Non-pigmented ciliary epithelial cell (primary cell): ENCODE data around the gene UCN3.
"Not testable (repeated sequence)": the region's sequence is repeated elsewhere in the genome, so short reads cannot be mapped to it uniquely, and the experiment has no call there.

Source experiments
- DNase-seq: peaks from one replicate; pipeline ENCODE4 v3.0.0-alpha.2; 2010; ENCODE audit warnings: low read depth

The UCN3 gene

DNA sequence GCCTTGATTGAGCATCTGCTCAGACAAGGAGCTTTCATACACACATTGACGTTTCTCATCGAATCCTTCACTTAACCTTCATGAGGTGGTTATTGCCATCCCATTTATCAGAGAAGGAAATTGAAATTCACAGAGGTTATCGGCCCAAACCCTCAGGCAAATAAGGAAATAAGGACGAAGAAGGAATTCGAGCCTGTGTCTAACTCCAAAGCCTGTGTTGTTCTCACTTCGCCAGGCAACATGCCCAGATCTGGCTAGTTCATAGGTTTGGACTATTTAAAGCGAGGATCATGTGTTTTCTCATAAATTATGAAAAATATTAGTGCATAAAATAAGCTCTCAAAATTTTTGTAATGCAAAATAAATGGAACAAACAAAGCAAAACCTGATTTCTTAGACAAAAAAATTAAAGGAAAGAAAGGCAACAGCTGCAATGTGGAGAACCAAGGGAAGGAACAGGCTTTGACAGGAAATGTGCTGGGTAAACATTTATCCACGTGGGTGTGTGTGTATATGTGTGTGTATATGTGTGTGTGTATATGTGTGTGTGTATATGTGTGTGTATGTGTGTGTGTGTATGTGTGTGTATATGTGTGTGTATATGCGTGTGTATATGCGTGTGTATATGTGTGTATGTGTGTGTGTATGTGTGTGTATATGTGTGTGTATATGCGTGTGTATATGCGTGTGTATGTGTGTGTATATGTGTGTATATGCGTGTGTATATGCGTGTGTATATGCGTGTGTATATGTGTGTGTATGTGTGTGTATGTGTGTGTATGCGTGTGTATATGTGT lies 4.8 kb downstream of the UCN3 start:
- no peak for DNase-seq

DNA sequence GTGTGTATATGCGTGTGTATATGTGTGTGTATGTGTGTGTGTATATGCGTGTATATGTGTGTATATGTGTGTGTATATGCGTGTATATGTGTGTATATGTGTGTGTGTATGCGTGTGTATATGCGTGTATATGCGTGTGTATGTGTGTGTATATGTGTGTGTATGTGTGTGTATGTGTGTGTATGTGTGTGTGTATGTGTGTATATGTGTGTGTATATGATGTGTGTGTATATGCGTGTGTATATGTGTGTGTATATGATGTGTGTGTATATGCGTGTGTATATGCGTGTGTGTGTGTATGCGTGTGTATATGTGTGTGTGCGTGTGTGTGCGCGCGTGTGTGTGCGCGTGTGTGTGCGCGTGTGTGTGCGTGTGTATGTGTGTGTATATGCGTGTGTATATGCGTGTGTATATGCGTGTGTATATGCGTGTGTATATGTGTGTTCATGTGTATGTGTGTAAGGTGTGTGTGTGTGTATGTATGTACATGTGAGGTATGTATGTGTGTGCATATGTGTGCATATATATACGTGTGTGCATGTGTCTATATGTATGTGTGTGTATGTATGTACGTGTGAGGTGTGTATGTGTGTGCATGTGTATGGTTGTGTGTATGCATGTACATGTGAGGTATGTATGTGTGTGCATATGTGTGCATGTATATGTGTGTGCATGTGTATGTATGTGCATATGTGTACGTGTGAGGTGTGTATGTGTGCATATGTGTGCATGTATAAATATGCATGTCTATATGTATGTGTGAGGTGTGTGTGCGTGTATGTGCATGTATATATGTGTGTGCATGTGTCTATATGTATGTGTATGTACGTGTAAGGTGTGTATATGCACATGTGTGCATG lies 6.0 kb downstream of the UCN3 start:
- DNase-seq = no peak

DNA sequence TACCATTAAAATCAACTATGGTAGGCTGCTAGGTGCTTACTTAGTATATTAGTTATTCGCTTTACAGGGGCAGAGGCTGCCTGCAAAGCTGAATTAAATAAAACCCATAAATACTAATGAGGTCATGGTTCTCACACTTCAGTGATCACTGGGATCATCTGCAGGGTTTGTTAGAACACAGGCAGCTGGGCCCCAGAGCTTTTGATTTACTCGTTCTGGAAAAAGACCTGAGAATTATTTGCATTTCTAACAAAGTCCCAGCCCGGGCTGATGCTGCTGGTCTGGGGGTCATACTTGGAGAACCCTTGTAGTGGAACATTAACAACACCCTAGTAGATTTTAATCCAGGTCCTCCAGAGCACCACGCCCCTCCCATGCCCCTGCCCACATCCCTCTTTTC lies 8.5 kb downstream of the UCN3 start:
- DNase-seq = no peak

DNA sequence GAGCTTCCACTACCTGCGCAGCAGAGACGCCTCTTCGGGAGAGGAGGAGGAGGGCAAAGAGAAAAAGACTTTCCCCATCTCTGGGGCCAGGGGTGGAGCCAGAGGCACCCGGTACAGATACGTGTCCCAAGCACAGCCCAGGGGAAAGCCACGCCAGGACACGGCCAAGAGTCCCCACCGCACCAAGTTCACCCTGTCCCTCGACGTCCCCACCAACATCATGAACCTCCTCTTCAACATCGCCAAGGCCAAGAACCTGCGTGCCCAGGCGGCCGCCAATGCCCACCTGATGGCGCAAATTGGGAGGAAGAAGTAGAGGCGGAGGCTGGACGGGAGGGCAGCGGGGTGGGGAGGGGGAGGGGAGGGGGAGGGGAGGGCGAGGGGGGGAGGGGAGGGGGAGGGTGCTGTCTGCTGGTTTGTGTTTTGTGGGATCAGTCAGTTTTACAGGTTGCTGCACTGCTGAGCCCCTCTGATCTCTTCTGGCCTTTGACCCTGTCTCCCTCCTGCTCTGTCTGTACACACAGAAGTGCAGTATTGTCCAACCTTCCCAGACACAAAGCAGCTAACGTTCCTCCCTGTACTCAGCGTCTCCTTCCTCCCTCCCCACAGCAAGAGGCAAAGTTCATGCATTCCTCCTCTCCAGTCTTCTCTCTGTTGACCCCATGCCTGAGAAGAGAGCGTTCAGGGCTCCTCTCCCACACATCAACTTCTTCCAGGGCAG lies 9.3 kb downstream of the UCN3 start:
- no peak for DNase-seq

DNA sequence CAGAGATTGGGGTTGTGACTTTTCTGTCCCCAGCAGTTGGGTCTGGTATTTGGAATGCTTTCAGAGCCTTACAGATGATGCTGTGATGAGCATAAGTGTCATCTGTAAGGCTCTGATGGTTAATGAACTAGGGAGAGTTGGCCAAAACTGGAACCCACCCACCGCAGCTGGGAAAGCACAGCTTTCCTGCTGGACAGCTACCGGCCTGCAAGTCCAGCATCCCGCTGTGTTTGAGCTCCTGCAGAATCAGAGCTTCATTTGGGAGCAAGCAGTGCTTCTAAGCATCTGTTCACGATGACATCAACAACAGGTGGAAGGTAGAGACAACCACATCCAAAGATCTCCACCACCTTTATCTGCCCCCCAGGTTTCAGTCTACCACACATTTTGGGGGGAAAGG lies 11.7 kb downstream of the UCN3 start:
- no peak for DNase-seq

DNA sequence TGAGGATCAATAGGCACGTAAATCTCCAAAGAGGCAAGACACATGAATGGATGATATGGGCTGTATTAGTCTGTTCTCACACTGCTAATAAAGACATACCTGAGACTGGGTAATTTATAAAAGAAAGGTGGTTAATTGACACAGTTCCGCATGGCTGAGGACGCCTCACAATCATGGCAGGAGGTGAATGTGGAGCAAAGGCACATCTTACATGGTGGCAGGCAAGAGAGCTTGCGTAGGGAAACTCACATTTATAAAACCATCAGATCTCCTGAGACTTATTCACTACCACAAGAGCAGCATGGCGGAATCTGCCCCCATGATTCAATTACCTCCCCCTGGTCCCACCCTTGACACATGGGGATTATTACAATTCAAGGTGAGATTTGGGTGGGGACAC lies 14.4 kb downstream of the UCN3 start:
- DNase-seq = not testable (repeated sequence)

DNA sequence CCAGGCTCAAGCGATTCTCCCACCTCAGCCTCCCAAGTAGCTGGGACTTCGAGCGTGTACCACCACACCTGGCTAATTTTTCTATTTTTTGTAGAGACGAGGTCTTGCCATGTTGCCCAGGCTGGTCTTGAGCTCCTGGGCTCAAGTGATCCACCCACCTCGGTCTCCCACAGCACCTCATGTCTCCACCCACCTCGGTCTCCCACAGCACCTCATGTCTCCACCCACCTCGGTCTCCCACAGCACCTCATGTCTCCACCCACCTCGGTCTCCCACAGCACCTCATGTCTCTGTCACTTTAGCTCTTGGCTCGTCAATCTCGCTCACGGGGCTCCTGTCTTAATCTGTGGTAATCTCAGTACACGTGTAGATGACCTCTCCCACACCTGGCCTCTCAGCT lies 15.6 kb downstream of the UCN3 start:
- DNase-seq = not testable (repeated sequence)

DNA sequence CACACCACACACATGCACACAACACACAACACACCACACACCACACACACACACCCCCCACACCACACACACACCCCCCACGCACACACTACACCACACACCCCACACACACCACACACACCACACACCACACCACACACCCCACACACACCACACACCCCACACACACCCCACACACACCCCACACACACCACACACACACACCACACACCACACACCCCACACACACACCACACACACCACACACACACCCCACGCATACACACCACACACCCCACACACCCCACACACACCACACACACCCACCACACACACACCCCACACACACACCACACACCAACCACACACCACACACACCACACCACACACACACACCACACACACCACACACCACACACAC lies 16.4 kb downstream of the UCN3 start:
- DNase-seq = no peak

DNA sequence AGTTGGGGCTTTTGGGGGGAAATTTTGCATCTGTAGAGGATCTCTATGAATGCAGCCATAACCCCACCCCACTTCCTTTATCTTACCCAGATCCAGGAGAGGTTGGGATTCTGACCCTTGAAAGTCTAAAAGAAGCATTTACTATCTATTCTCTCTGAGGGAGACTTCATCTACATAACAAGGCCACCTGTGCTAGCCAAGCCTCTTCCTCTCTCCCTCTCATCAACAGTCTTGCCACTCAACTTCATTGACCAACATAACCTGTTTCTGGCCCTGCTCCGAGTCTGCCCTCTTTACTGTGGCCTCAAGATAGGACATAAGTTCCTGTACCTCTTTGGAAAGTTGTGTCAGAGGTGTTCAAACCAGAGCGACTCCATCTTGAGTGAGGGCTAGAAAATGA lies 20.5 kb downstream of the UCN3 start:
- DNase-seq = no peak

DNA sequence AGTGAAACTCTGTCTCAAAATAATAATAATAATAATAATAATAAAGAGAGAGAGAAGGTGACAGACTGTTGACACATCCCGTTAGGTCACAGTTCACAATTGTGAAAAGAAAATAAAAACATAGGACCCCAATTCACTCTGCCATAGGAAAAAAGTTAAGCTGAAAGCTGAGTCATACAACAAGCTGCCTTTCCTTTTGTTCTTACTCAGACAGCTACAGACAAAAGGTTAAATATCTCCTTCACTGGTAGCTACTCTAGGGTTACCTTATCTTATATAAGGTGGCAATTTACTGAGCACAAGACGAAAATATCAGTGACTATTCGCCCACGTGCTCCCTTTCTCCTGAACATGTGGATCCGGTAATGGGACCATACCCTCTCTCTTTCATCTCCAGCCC lies 22.4 kb downstream of the UCN3 start:
- DNase-seq = no peak

DNA sequence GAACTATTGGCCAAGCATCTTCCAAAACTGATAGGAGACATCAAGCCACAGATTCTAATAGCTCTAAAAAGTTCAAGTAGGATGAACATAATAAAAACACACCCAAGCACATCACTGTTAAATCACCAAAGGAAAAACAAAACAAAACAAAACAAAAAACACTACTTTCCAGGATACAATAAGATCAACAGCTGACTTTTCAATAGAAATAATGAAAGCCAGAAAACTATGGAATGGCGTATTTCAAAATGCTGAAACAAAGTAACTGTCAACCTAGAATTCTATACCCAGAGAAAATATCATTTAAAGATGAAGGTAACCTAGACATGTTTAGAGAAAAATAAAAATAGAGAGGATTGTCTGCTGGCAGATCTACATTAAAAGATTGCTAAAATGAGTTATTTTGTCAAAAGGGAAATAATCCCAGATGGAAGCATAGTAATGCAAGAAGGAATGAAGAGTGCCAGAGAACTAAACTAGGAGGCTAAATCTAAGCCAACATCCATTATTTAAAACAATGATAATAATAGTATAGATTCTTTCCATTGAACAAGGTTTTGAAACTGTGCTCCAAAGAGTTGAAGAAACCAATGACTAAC lies 25.9 kb downstream of the UCN3 start:
- DNase-seq = no peak

DNA sequence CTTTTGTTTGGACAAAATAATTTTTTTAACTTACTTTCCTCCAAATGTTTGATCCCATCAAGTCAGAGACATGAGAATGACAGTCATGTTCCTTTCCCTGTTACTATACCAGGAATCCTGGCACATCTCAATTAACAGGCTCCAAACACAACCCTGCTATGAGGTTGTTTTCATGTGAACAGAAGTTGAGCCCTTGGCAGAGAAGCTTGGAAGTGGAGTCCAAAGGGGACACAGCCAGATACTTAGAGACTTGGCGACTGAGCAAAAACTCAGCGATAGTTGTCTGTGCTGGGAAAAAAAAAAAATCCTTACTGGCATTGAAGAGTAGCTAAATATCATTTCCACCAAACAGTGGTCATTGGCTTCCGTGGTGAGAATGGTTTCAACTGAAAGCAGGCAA lies 27.0 kb downstream of the UCN3 start:
- no peak for DNase-seq

DNA sequence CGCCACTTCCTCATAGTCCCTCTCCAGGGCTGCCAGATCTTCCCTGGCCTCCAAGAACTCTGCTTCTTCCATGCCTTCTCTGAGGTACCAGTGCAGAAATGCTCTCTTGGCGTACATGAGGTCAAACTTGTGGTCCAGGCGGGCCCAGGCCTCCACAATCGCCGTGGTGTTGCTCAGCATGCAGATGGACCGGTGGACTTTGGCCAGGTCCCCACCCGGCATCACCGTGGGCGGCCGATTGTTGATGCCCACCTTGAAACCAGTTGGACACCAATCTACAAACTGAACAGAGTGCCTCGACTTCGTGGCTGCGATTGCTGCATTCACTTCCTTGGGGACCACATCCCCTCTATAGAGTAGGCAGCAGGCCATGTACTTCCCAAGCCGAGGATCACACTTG lies 28.8 kb downstream of the UCN3 start:
- DNase-seq = no peak

DNA sequence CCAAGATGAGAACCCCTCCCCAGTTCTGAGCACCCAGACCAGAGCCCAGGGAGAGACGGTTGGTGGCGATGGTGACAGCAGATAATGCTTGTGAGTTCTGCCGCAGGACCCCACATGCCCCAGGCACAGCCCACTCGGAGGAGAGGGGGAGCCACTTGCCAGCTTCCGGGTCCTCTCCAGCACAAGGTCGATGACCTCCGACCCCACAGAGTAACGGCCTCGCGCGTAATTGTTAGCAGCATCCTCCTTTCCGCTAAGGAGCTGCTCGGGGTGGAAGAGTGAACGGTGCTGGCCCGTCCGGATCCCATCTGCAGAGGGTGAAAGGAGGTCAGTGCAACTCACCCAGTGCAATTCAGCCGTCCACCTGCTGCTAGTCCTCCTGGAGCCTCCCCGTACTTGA lies 30.4 kb downstream of the UCN3 start:
- DNase-seq = no peak

DNA sequence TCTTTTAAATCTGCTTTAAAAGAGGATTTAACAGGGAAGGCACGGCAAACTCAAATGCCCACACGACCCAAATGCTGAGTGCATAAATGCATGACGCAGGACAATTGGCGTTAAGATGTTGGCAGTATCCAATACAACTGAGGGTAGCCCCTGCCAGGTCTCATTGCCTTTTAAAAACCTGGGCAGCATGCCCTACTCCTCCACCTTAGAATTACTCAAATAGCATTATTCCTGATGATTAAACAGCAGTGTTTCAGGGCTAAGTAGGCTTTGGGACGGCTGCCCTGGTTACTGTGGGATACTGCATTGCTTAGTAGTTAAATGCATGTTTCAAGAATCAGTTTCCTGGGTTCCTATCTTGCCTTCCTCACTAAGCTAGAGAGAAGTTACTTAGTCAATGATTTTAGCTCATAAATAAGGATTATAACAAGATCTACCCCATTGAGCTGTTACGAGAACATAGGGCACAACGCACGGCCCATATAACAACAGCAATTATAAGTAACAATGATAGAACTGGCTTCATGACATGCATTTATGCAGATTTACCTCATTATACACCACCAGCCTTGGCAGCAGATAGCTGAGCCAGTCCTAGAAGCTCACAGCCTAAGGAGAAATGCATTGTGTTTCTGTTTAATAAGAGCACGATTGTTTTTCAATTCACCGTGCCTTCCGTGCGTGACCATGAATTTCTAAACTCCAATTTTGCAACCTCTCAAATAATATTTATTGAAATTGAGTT lies 32.0 kb downstream of the UCN3 start:
- no peak for DNase-seq

DNA sequence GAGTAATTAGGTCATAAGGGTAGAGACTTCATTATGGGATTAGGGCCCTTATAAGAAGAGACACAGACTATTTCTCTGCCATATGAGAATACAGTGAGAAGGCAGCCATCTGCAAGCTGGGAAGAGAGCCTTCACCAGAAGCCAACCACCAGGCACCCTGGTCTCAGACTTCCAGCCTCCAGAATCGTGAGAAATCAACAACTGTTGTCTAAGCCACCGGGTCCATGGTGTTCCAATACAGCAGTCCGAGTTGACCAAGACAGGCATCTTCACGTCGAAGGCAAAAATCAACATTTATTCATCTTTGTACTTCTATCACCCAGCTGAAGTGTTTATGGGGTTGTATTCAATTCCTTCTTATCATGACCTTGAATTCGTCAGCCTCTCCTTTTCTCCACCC lies 34.6 kb downstream of the UCN3 start:
- DNase-seq = no peak

DNA sequence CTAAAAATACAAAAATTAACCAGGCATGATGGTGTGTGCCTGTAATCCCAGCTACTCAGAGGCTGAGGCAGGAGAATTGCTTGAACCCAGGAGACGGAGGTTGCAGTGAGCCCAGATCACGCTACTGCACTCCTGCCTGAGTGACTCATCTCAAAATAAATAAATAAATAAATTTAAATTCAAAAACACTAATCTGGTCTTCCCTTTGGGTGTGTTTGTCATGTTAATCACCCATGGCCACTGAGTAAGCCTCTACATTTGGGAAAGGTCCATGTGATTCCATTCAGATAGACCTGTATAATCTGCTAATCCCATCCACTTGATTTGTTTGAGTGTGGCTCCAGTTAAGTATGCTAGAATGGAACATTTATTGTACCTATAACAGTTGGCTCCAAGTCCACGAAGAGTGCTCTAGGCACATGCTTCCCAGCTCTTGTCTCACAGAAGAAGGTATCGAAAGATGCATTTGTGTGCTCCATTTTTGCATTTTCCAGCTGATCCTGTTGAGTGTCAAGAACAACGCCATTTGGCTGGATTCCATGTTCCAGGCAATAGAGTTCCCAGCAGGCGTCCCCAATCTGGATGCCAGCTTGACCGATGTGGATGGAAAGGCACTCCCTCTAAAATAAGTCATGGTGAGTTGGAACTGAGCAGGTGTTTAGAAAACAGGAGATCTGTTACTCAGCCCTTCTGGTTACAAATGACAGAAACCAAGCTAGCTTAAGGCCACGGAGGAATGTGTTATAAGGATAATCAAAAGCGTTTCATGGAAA lies 35.9 kb downstream of the UCN3 start:
- no peak for DNase-seq

DNA sequence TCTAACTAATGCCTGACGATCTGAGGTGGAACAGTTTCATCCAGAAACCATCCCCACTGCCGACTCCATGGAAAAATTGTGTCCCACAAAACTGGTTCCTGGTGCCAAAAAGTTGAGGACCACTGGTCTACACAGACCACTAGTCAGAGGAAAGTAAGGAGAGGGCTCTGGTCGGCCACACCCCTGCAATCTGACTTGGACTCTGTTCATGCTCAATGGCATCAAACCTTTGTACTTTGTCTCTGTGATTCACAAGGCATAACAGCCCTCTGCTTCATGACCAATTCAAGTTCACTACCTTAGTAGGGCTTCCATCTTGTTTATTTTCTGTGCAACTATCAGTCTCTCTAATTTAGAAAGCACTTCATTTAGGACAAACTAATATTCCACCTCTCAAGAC lies 38.0 kb downstream of the UCN3 start:
- no peak for DNase-seq

DNA sequence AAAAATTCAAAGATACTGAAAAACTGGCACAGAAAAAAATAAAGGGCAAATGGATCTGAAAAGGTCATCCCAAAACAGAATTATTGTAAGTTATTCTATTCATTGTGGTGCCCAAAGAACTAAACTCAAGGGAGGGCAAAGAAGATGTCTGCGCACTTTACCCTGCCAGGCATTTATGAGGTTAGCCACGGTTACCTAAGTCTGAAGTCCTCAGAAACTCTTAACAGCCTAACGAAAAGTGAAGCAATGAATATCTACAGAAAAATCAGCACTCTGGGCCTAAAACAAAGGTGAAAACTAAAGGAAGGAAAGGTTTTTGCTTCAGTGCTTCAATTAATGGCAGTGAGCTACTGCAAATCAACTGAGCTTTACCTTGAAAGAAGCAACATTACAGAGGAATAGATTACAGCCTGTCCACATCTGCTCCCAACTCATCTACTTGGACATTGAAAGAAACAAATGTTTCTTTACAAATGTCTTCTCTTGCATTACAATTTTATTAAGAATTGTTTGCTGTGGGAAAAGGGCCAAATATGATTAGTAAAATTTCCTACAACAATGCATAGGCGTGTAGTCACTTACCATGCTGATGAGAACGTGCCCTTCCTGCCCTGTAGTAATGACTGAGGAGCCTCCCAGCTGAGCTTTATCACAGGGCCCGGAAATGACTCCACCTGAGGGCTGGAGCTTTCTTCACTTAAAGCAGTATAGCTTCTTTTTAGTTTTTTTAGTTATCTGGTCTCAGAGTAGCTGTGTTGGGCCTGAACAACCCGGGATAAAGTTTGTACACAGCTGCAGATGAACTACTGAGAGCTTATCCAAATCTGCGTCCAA lies 39.7 kb downstream of the UCN3 start, which contains the start of gene TUBAL3:
Gene TUBAL3, minus strand, starts transcription at position 621 of the 834 bp plus-strand sequence. Its CDS starts 36 bp downstream, at position 585.
- DNase-seq = no peak

DNA sequence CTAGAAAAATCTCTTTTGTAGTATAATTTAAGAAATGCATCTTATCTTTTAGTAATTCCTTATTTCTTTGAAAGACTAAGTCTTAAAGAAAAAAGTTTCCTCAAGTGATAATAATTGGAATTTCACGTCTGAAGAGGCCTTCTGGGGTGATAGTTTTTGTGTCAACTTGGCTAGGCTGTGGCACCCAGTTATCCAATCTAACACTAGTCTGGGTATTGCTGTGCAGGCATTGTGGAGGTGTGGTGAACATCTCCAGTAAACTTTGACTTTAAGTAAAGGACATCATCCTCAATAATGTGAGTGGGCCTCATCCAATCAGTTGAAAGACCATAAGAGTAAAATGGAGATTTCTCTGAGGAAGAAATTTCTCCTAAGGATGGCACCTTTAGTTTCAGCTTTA lies 42.2 kb downstream of the UCN3 start:
- DNase-seq = no peak
